OCI-LY7 (cell line): ENCODE results near the gene MAP4K1. TPM values are rescaled to one million over a fixed set of nuclear protein-coding genes. Genes with fewer than 3 reads are reported as not detected.
A peak's percentile ranks its signal among the peaks of the same experiment; 100 is the strongest.
"Not testable (repeated sequence)": the region's sequence is repeated elsewhere in the genome, so short reads cannot be mapped to it uniquely, and the experiment has no call there.

Source experiments
- BruUV-seq: library from RNA; stranded (reverse); fragments of 400-500 nt; replicated peaks from 2 replicates; lab custom pipeline; 2021; lab: Mats Ljungman, UMichigan
- CTCF ChIA-PET: fragments of 300-600 bp; sonication (Branson Sonifier 250); formaldehyde crosslinking; loops from one replicate; lab custom pipeline; 2022; ENCODE audit warnings: antibody characterized with exemption; ENCODE audit not compliant: unreplicated experiment; lab: Charles Lee
- POLR2A ChIA-PET: fragments of 300-600 bp; sonication (Branson Sonifier 250); formaldehyde crosslinking; loops from one replicate; lab custom pipeline; 2022; ENCODE audit warnings: antibody characterized with exemption; lab: Charles Lee
- DNase-seq: peaks from one replicate; pipeline ENCODE4 v3.0.0-alpha.2; 2015; ENCODE audit warnings: low spot score
- H2AFZ ChIP-seq: fragments of 200-600 bp; sonication (generic), shearing (Covaris generic); 2 replicates; pipeline ENCODE4 v1.6.1; 2014; ENCODE audit warnings: mild to moderate bottlenecking, antibody characterized with exemption, low read length, moderate library complexity
- H3K27ac ChIP-seq: fragments of 200-600 bp; sonication (generic); 2 replicates; pipeline ENCODE4 v1.5.1; 2014; ENCODE audit warnings: mixed run types, low read depth, mild to moderate bottlenecking, moderate library complexity, low read length, inconsistent platforms; ENCODE audit not compliant: poor library complexity, severe bottlenecking
- H3K36me3 ChIP-seq: fragments of 200-600 bp; sonication (generic); 2 replicates; pipeline ENCODE4 v1.6.1; 2014; ENCODE audit warnings: mild to moderate bottlenecking, antibody characterized with exemption, low read length, moderate library complexity, mixed read lengths; ENCODE audit not compliant: insufficient read depth
- H3K4me1 ChIP-seq: fragments of 200-600 bp; sonication (generic); 2 replicates; pipeline ENCODE4 v1.5.1; 2014; ENCODE audit warnings: mild to moderate bottlenecking, low read length; ENCODE audit not compliant: insufficient read depth, poor library complexity, severe bottlenecking
- H3K4me2 ChIP-seq: fragments of 200-600 bp; sonication (generic); 2 replicates; pipeline ENCODE4 v1.6.1; 2014; ENCODE audit warnings: mild to moderate bottlenecking, low read length
- H3K4me3 ChIP-seq: fragments of 200-600 bp; sonication (generic); 2 replicates; pipeline ENCODE4 v1.5.1; 2014; ENCODE audit warnings: mild to moderate bottlenecking, low read depth, low read length; ENCODE audit not compliant: poor library complexity, severe bottlenecking
- H3K79me2 ChIP-seq: fragments of 200-600 bp; sonication (generic); 2 replicates; pipeline ENCODE4 v1.6.1; 2016; ENCODE audit warnings: low read depth, mild to moderate bottlenecking, low read length, moderate library complexity, mixed read lengths; ENCODE audit not compliant: insufficient read depth
- H3K9me2 ChIP-seq: fragments of 200-600 bp; sonication (generic); 2 replicates; pipeline ENCODE4 v1.6.1; 2016; ENCODE audit warnings: mild to moderate bottlenecking, low read length, mixed read lengths; ENCODE audit not compliant: insufficient read depth
- H3K9me3 ChIP-seq: fragments of 200-600 bp; sonication (generic); 2 replicates; pipeline ENCODE4 v1.6.1; 2014; ENCODE audit warnings: mild to moderate bottlenecking, mixed run types, low read length, mixed read lengths
- H4K20me1 ChIP-seq: fragments of 200-600 bp; sonication (generic); 2 replicates; pipeline ENCODE4 v1.6.1; 2014; ENCODE audit warnings: mild to moderate bottlenecking, antibody characterized with exemption, low read length, moderate library complexity, mixed read lengths; ENCODE audit not compliant: insufficient read depth
- EZH2phosphoT487 ChIP-seq: fragments of 200-600 bp; sonication (generic); IDR thresholded peaks from 2 replicates; pipeline ENCODE4 v1.6.1; 2018; ENCODE audit warnings: low read depth, borderline replicate concordance, mild to moderate bottlenecking, mixed run types, antibody characterized with exemption, low read length, moderate library complexity, mixed read lengths
- intact Hi-C: fragments of 100-400 bp; cut with micrococcal nuclease; formaldehyde crosslinking; loops from one replicate; pipeline ENCODE4 v1.10.0; 2022; ENCODE audit not compliant: unreplicated experiment
- total RNA-seq, 2 experiments: library from RNA; depleted of rRNA in 1 of 2; stranded (reverse); fragments of >200 nt in 1 of 2; shearing (Covaris generic) in 1 of 2; gene quantifications; 2 replicates each; pipeline ENCODE4 v1.2.3, GENCODE V29; 2014 to 2022
- TF ChIP-seq, protein P1 (sequence below): fragments of 200-600 bp; sonication (generic); conservative IDR thresholded peaks from 2 replicates; pipeline ENCODE4 v1.5.1; 2014; ENCODE audit warnings: mild to moderate bottlenecking, antibody characterized with exemption, low read length, moderate library complexity, mixed read lengths

The MAP4K1 gene
- total RNA-seq, 2 experiments from 2014 or later, result 102 to 331 TPM

DNA sequence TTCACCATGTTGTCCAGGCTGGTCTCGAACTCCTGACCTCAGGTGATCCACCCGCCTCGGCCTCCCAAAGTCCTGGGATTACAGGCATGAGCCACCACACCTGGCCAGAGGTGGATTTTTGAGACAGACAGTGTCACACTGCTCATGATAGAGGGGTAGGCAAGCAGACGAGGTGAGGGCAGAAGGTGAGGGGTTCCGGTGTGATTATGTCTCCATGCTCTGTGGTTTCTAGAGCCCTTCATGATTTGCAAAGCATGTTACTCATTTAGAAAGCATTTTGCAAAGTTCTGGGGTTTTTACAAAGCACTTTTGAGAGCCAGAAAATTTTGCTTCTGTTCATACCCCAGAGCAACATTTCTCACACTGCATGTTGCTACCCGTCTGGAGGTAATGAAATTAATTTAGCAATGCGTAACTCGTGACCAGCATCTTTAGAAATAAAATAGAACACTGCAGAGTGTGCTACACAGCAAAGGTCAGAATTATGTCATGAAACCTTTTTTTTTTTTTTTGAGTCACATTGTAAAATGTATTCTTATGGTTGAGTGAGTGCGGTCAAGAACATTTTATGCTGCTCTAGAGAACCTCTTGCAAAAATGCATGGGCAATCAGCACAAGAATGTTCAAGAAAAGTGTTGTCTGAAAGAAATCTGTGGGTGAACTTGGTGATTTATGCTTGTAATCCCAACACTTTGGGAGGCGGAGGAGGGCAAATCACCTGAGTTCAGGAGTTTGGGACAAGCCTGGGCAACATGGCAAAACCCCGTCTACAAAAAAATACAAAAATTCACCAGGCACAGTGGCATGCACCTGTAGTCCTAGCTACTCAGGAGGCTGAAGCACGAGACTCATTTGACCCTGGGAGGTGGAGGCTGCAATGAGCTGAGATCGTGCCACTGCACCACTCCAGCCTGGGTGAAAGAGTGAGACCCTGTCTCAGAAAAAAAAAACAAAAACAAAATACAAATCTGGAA is 58.0 kb downstream of the MAP4K1 start:
- Histone ChIP-seq H3K9me3 (no peaks in the 10 kb centered on the region), H4K20me1 (no peaks in the 10 kb centered on the region), H3K4me1 (peaks cover 26% of the 10 kb centered on the region), H3K27ac (peak overlapping the region; percentile 17), H3K4me3 (no peak overlapping the region), H3K4me2 (peak overlapping the region; percentile 39), H2AFZ (peak overlapping the region; percentile 44; the same call in 1 of the 2 replicates), H3K36me3 (no peaks in the 10 kb centered on the region), H3K9me2 (no peaks in the 10 kb centered on the region), H3K79me2 (no peaks in the 10 kb centered on the region)
- no TSS peak for BruUV-seq
- intact Hi-C loops, result no loop called here
- CTCF ChIA-PET, result no interaction called here
- TF ChIP-seq, protein P1, sequence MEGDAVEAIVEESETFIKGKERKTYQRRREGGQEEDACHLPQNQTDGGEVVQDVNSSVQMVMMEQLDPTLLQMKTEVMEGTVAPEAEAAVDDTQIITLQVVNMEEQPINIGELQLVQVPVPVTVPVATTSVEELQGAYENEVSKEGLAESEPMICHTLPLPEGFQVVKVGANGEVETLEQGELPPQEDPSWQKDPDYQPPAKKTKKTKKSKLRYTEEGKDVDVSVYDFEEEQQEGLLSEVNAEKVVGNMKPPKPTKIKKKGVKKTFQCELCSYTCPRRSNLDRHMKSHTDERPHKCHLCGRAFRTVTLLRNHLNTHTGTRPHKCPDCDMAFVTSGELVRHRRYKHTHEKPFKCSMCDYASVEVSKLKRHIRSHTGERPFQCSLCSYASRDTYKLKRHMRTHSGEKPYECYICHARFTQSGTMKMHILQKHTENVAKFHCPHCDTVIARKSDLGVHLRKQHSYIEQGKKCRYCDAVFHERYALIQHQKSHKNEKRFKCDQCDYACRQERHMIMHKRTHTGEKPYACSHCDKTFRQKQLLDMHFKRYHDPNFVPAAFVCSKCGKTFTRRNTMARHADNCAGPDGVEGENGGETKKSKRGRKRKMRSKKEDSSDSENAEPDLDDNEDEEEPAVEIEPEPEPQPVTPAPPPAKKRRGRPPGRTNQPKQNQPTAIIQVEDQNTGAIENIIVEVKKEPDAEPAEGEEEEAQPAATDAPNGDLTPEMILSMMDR, result no peak
- POLR2A ChIA-PET, result interaction anchor here (0.6 to 0.7 kb wide), 4 partner anchors 13 to 471 kb away, joined by 3 to 4 read pairs (median 4); no protein-coding TSS in a partner anchor
- DNase-seq, result peak; percentile 27

DNA sequence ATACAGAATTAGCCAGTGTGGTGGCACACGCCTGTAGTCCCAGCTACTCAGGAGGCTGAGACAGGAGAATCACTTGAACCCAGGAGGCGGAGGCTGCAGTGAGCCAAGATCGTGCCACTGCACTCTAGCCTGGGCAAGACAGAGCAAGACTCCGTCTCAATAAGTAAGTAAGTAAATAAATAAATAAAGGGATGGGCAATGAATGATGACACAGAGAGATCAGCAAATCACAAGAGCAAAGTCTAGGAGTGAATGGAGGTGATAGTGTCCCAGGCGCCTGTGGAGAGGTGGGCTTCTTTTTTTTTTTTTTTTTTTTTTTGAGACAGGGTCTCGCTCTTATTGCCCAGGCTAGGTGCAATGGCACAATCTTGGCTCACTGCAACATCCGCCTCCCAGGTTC is 58.8 kb downstream of the MAP4K1 start:
- H3K9me2 ChIP-seq, CTCF ChIA-PET, H3K27ac ChIP-seq, DNase-seq, H3K4me2 ChIP-seq, H4K20me1 ChIP-seq, BruUV-seq, intact Hi-C loops, H3K4me3 ChIP-seq, H3K9me3 ChIP-seq, H3K79me2 ChIP-seq, H3K36me3 ChIP-seq: not testable (repeated sequence)
- Histone ChIP-seq H2AFZ (peak overlapping the region; percentile 44; the same call in 1 of the 2 replicates), H3K4me1 (peaks cover 28% of the 10 kb centered on the region)
- POLR2A ChIA-PET, result interaction anchor here (0.6 to 0.7 kb wide), 2 partner anchors 38 to 472 kb away, joined by 4 read pairs; no protein-coding TSS in a partner anchor

DNA sequence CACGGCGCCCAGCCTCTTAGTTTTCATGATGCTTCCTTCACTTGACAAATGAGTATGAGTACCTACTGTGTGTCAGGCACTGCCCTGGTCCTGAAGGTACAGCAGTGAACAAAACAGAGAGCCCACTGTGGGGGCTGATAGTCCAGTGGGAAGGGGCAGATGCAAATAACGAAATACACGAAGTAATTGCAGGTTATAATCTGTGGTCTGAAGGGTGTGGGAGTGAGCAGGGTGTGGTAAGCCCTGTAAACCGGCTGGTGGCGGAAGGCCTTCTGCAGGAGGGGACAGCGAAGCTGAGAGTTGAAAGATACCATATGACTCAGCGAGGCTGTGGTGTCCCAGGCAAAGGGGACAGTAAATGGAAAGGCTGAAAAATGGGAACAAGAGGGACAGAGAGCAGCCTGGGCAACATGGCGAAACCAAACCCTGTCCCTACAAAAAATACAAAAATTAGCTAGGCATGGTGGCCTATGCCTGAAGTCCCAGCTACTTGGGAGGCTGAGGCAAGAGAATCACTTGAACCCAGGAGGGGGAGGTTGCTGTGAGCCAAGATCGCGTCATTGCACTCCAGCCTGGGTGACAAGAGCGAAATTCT is 60.5 kb downstream of the MAP4K1 start:
- no TSS peak for BruUV-seq
- H3K9me2 ChIP-seq, result no peaks in the 10 kb centered on the region
- no peaks in the 10 kb centered on the region for H4K20me1 ChIP-seq
- intact Hi-C loops, result loop anchor here (2.0 kb wide), 1 partner anchor 61 kb away; the partner anchor contains the start of gene EIF3K
- no peaks in the 10 kb centered on the region for H3K9me3 ChIP-seq
- peak overlapping the region; percentile 75 for H2AFZ ChIP-seq
- ChIA-PET POLR2A (no interaction called here), CTCF (no interaction called here)
- TF ChIP-seq, protein P1, result no peak
- TF ChIP-seq EZH2phosphoT487, result no peak
- peak overlapping the region; percentile 14; the same call in 1 of the 2 replicates for H3K4me2 ChIP-seq
- H3K27ac ChIP-seq, result no peak overlapping the region
- peaks cover 28% of the 10 kb centered on the region for H3K4me1 ChIP-seq
- H3K79me2 ChIP-seq, result no peaks in the 10 kb centered on the region
- H3K36me3 ChIP-seq, result no peaks in the 10 kb centered on the region
- DNase-seq, result peak; percentile 38
- no peak overlapping the region for H3K4me3 ChIP-seq
